Fibroblast of skin of left quadriceps (primary cell): ENCODE results near the gene OR6Q1.

Experiments used
- DNase-seq, 2 experiments: peaks; one replicate each; pipeline ENCODE4 v3.0.0-alpha.2; 2013; ENCODE audit warnings: low read depth in 2 of 2

OR6Q1 gene

GRCh38 chr11:58058276-58059006 lies 27.7 kb downstream of the OR6Q1 start:
- DNase-seq, result no peak

- DNase-seq, result peak; percentile 57 to 67
Observed at GRCh38 chr11:58059007-58059350, 28.2 kb downstream of the OR6Q1 start.

GRCh38 chr11:58060535-58060934 lies 29.8 kb downstream of the OR6Q1 start:
- DNase-seq, result no peak

- no peak for DNase-seq
Observed at GRCh38 chr11:58060939-58061672, 30.4 kb downstream of the OR6Q1 start.

GRCh38 chr11:58061813-58062212 lies 31.1 kb downstream of the OR6Q1 start:
- no peak for DNase-seq

GRCh38 chr11:58067685-58068084 lies 36.9 kb downstream of the OR6Q1 start:
- no peak for DNase-seq

- DNase-seq, result no peak
Observed at GRCh38 chr11:58068655-58069054, 37.9 kb downstream of the OR6Q1 start.

- no peak for DNase-seq
Observed at GRCh38 chr11:58070585-58070984, 39.8 kb downstream of the OR6Q1 start.

GRCh38 chr11:58075781-58076180 lies 45.0 kb downstream of the OR6Q1 start:
- no peak for DNase-seq
